HG03103 (cell line): Measurements from ENCODE around the gene TLR2.
"Not testable (repeated sequence)": the region's sequence is repeated elsewhere in the genome, so short reads cannot be mapped to it uniquely, and the experiment has no call there.

Source experiments
- ATAC-seq: cut with Tn5 transposase; IDR thresholded peaks from one replicate; pipeline ENCODE4 v1.9.1; 2021; ENCODE audit warnings: low read depth; ENCODE audit not compliant: unreplicated experiment

TLR2 gene

GRCh38 chr4:153655928-153656327, 28.2 kb upstream of the TLR2 start:
- no peak for ATAC-seq

- ATAC-seq, result no peak
Observed at GRCh38 chr4:153661215-153661822, 22.8 kb upstream of the TLR2 start.

- no peak for ATAC-seq
Observed at GRCh38 chr4:153661908-153662307, 22.2 kb upstream of the TLR2 start.

- ATAC-seq, result no peak
Observed at GRCh38 chr4:153663667-153664066, 20.4 kb upstream of the TLR2 start.

GRCh38 chr4:153666505-153666904, 17.6 kb upstream of the TLR2 start:
- ATAC-seq, result not testable (repeated sequence)

GRCh38 chr4:153668647-153669046, 15.4 kb upstream of the TLR2 start:
- no peak for ATAC-seq

- no peak for ATAC-seq
Observed at GRCh38 chr4:153669838-153670237, 14.2 kb upstream of the TLR2 start.

- no peak for ATAC-seq
Observed at GRCh38 chr4:153676486-153676885, 7.6 kb upstream of the TLR2 start.

- ATAC-seq, result no peak
Observed at GRCh38 chr4:153676984-153677383, 7.1 kb upstream of the TLR2 start.

- no peak for ATAC-seq
Observed at GRCh38 chr4:153679486-153679885, 4.6 kb upstream of the TLR2 start.

- ATAC-seq, result no peak
Observed at GRCh38 chr4:153683763-153684181, 308 bp upstream of the TLR2 start.

- no peak for ATAC-seq
Observed at GRCh38 chr4:153684971-153685371, 891 bp downstream of the TLR2 start.

- no peak for ATAC-seq
Observed at GRCh38 chr4:153704522-153704921, 20.4 kb downstream of the TLR2 start.

- ATAC-seq, result peak; percentile 91
Observed at GRCh38 chr4:153705743-153706468, 21.8 kb downstream of the TLR2 start.

- ATAC-seq, result no peak
Observed at GRCh38 chr4:153706519-153706918, 22.4 kb downstream of the TLR2 start.

- no peak for ATAC-seq
Observed at GRCh38 chr4:153710681-153711080, 26.6 kb downstream of the TLR2 start.

GRCh38 chr4:153713866-153714646, 30.0 kb downstream of the TLR2 start:
- ATAC-seq, result no peak

- no peak for ATAC-seq
Observed at GRCh38 chr4:153722036-153722435, 38.0 kb downstream of the TLR2 start.

- no peak for ATAC-seq
Observed at GRCh38 chr4:153724606-153725005, 40.5 kb downstream of the TLR2 start.

- ATAC-seq, result no peak
Observed at GRCh38 chr4:153725136-153725830, 41.2 kb downstream of the TLR2 start.

- ATAC-seq, result no peak
Observed at GRCh38 chr4:153725831-153726154, 41.7 kb downstream of the TLR2 start.
